GM23248 (cell line): ENCODE results near the gene CCDC124. TPM values are rescaled to one million over a fixed set of nuclear protein-coding genes. Genes with fewer than 3 reads are reported as not detected.
"Not testable (repeated sequence)": the region's sequence is repeated elsewhere in the genome, so short reads cannot be mapped to it uniquely, and the experiment has no call there.

Experiments used
- DNase-seq: peaks from one replicate; pipeline ENCODE4 v3.0.0-alpha.2; 2015
- H2AFZ ChIP-seq: fragments of 200-600 bp; sonication (generic); 2 replicates; pipeline ENCODE4 v1.6.1; 2016; ENCODE audit warnings: antibody characterized with exemption
- H3F3A ChIP-seq: fragments of 200-600 bp; sonication (generic); 2 replicates; pipeline ENCODE4 v1.6.1; 2016; ENCODE audit warnings: mild to moderate bottlenecking, antibody characterized with exemption, mixed run types; ENCODE audit not compliant: insufficient read depth
- H3K27ac ChIP-seq: fragments of 200-600 bp; sonication (generic); 2 replicates; pipeline ENCODE4 v1.5.1; 2016; ENCODE audit warnings: mild to moderate bottlenecking
- H3K27me3 ChIP-seq: fragments of 200-600 bp; sonication (generic); replicated peaks from 2 replicates; pipeline ENCODE4 v1.6.1; 2016; ENCODE audit warnings: mild to moderate bottlenecking; ENCODE audit not compliant: insufficient read depth
- H3K36me3 ChIP-seq: fragments of 200-600 bp; sonication (generic); 2 replicates; pipeline ENCODE4 v1.6.1; 2016; ENCODE audit warnings: low read depth, mild to moderate bottlenecking
- H3K4me1 ChIP-seq: fragments of 200-600 bp; sonication (generic); 2 replicates; pipeline ENCODE4 v1.6.1; 2016; ENCODE audit warnings: mild to moderate bottlenecking; ENCODE audit not compliant: insufficient read depth
- H3K4me2 ChIP-seq: fragments of 200-600 bp; sonication (generic); one replicate; pipeline ENCODE4 v1.6.1; 2016; ENCODE audit warnings: mild to moderate bottlenecking; ENCODE audit not compliant: unreplicated experiment
- H3K4me3 ChIP-seq: fragments of 200-600 bp; sonication (generic); 2 replicates; pipeline ENCODE4 v1.5.1; 2016; ENCODE audit warnings: mild to moderate bottlenecking
- H3K79me2 ChIP-seq: fragments of 200-600 bp; sonication (generic); 2 replicates; pipeline ENCODE4 v1.6.1; 2016; ENCODE audit warnings: mild to moderate bottlenecking; ENCODE audit not compliant: insufficient read depth
- H3K9ac ChIP-seq: fragments of 200-600 bp; sonication (generic); 2 replicates; pipeline ENCODE4 v1.6.1; 2016; ENCODE audit warnings: mild to moderate bottlenecking
- H3K9me2 ChIP-seq: fragments of 200-600 bp; sonication (generic); 2 replicates; pipeline ENCODE4 v1.6.1; 2016; ENCODE audit warnings: mixed run types, mild to moderate bottlenecking, moderate library complexity; ENCODE audit not compliant: insufficient read depth
- H3K9me3 ChIP-seq: fragments of 200-600 bp; sonication (generic); one replicate; pipeline ENCODE4 v1.6.1; 2017; ENCODE audit warnings: low read depth
- H4K20me1 ChIP-seq: fragments of 200-600 bp; sonication (generic); 2 replicates; pipeline ENCODE4 v1.6.0; 2016; ENCODE audit not compliant: insufficient read depth
- EZH2 ChIP-seq: fragments of 200-600 bp; sonication (generic); IDR thresholded peaks from 2 replicates; pipeline ENCODE4 v1.6.1; 2018; ENCODE audit warnings: antibody characterized with exemption, mild to moderate bottlenecking; ENCODE audit not compliant: insufficient read depth, poor library complexity, severe bottlenecking
- EZH2phosphoT487 ChIP-seq: fragments of 200-600 bp; sonication (generic); IDR thresholded peaks from 2 replicates; pipeline ENCODE4 v1.6.1; 2018; ENCODE audit warnings: antibody characterized with exemption, moderate library complexity, mild to moderate bottlenecking, low read depth; ENCODE audit not compliant: insufficient read depth
- WGBS, 2 experiments: methylation state at CpG; one replicate each; pipeline ENCODE4 v1.1.6; 2015 to 2017; ENCODE audit warnings: low lambda C conversion rate in 2 of 2, low coverage in 1 of 2; ENCODE audit errors: missing lambda C conversion rate in 2 of 2; 5-methylcytosine and 5-hydroxymethylcytosine counted together
- in situ Hi-C: fragments of 300-500 bp; cut with MboI; formaldehyde crosslinking; loops from 2 replicates; pipeline ENCODE4 v1.15.0; 2020
- polyA plus RNA-seq: library from polyadenylated mRNA; unstranded; fragments of >200 nt; fragmentation: Nextera tagmentation; extraction: Ambion mirVana; gene quantifications from 2 replicates; pipeline ENCODE4 v1.2.1, GENCODE V29; 2016
- total RNA-seq: library from RNA; depleted of rRNA; stranded (reverse); fragments of >200 nt; shearing (Covaris generic); gene quantifications from 2 replicates; pipeline ENCODE4 v1.2.3, GENCODE V29; 2014

CCDC124 gene
- total and polyA plus RNA-seq, 2 experiments from 2014 or later: 29.6 to 125 TPM

DNA sequence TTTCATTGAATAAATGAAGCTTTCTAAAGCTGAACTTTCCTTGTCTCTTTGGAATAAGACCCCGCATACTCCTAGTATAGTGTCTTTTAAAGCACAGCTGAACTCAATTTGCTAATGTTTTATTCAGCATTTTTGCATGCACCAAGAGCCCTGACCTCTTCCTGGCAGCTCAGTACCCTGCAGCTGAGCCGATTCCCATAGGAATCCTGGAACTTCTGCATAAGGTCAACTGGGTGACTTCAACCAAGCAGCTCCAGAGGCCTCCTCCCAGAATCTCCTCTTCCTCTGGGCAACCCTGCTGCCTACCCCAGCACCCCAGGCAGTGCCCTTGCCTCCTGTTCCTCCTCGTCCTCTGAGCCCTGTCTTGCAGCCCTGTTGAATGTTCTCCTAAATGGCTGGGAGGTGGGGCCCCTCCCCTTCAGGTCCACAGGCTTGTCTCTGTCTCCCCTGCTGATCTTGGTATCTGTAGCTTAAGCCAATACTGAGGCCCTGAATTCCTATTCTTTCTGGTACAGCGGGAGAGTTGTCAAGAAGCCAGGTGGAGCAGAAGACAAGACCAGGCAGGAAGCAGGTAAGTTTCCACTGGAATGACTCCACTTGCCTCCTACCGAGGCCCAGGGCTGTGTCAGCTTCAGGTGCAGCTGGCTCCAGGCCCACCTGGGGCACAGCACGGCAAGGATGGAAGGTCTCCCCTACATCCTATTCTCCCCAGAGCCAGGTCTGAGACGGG, 23.6 kb upstream of the CCDC124 start:
- Histone ChIP-seq H3K9me2 (no peaks in the 10 kb centered on the region), H3F3A (0 out of 2 replicates have a peak, but pooled peaks cover 3% of the 10 kb centered on the region), H3K4me2 (no peak overlapping the region), H3K79me2 (no peaks in the 10 kb centered on the region), H3K9ac (no peak overlapping the region), H3K4me1 (no peaks in the 10 kb centered on the region), H4K20me1 (no peaks in the 10 kb centered on the region), H3K27me3 (no peaks in the 10 kb centered on the region), H2AFZ (no peak overlapping the region), H3K27ac (no peak overlapping the region), H3K9me3 (no peaks in the 10 kb centered on the region), H3K36me3 (no peaks in the 10 kb centered on the region), H3K4me3 (no peak overlapping the region)
- in situ Hi-C loops: no loop called here
- DNase-seq: no peak
- TF ChIP-seq EZH2: no peak
- no peak for TF ChIP-seq EZH2phosphoT487
- WGBS, 2 experiments: 25 to 31% methylated on average over 7 of the region's 7 CpGs

DNA sequence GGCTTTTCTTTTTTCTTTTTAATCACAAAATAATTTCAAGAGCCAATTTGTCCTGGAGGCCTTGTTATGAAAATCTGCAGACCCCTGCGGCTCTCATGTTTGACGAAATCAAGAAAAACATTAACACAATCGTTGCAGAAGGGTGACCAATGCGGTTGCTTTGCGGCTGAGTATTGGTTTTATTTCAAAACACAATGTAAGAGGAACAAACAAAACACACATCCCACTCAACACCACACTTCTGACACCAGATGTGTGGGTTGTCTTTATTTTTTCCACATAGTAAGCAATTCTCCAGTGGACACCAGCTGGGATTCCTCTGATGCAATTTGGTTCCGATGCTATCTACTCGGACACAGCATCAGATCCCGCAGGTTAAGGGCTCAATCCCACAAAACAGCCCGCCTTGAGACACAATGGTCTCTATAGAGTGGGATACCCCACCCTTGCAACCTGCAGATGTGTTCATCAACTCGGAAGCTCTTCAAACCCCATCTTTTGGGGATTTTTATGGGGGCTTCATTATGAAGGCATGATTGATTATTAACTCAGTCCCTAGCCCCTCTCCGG, 21.9 kb upstream of the CCDC124 start:
- H2AFZ ChIP-seq: no peak overlapping the region
- no peaks in the 10 kb centered on the region for H3K4me1 ChIP-seq
- H4K20me1 ChIP-seq: no peaks in the 10 kb centered on the region
- in situ Hi-C loops: no loop called here
- no peaks in the 10 kb centered on the region for H3K9me3 ChIP-seq
- H3K27ac ChIP-seq: no peak overlapping the region
- no peak overlapping the region for H3K9ac ChIP-seq
- no peaks in the 10 kb centered on the region for H3K79me2 ChIP-seq
- no peaks in the 10 kb centered on the region for H3F3A ChIP-seq
- no peak overlapping the region for H3K4me2 ChIP-seq
- H3K9me2 ChIP-seq: no peaks in the 10 kb centered on the region
- TF ChIP-seq EZH2: no peak
- TF ChIP-seq EZH2phosphoT487: no peak
- DNase-seq: no peak
- H3K36me3 ChIP-seq: no peaks in the 10 kb centered on the region
- no peak overlapping the region for H3K4me3 ChIP-seq
- WGBS, 2 experiments: 47 to 48% methylated on average over 11 of the region's 11 CpGs
- no peaks in the 10 kb centered on the region for H3K27me3 ChIP-seq

DNA sequence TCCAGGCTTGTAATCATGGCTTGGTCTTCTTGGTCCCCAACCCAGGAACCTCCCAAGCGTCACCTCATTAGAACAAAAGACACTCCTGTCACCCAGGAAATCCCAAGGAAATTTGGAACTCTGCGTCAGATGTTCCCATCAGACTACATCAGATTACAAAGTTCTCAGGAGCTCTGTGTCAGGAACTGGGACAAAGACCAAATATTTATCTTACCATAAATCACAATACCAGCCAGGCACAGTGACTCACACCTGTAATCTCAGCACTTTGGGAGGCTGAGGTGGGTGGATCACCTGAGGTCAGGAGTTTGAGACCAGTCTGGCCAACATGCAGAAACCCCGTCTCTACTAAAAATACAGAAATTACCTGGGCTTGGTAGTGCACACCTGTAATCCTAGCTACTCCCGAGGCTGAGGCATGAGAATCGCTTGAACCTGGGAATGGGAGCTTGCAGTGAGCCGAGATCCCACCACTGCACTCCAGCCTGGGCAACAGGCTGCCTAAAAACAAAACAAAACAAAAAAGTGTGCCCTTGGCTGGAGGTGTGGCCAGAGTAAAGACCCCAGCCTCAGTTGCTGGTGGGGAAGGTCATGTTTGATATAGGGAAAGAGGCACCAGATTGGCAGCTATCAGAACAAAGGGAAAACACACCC, 16.7 kb upstream of the CCDC124 start:
- TF ChIP-seq EZH2: no peak
- no peak for TF ChIP-seq EZH2phosphoT487
- in situ Hi-C loops: no loop called here
- H3K79me2 ChIP-seq: no peaks in the 10 kb centered on the region
- H3K27ac ChIP-seq: no peak overlapping the region
- H3K4me1 ChIP-seq: no peaks in the 10 kb centered on the region
- no peak overlapping the region for H3K9ac ChIP-seq
- no peaks in the 10 kb centered on the region for H3K36me3 ChIP-seq
- H3K4me3 ChIP-seq: no peak overlapping the region
- DNase-seq: no peak
- H4K20me1 ChIP-seq: no peaks in the 10 kb centered on the region
- H3K9me3 ChIP-seq: no peaks in the 10 kb centered on the region
- 46 to 49% methylated on average over 6 of the region's 6 CpGs for WGBS, 2 experiments
- no peak overlapping the region for H3K4me2 ChIP-seq
- H3K27me3 ChIP-seq: 0 out of 2 replicates have a peak, but pooled peaks cover 11% of the 10 kb centered on the region
- no peak overlapping the region for H2AFZ ChIP-seq
- no peaks in the 10 kb centered on the region for H3K9me2 ChIP-seq
- H3F3A ChIP-seq: no peaks in the 10 kb centered on the region

DNA sequence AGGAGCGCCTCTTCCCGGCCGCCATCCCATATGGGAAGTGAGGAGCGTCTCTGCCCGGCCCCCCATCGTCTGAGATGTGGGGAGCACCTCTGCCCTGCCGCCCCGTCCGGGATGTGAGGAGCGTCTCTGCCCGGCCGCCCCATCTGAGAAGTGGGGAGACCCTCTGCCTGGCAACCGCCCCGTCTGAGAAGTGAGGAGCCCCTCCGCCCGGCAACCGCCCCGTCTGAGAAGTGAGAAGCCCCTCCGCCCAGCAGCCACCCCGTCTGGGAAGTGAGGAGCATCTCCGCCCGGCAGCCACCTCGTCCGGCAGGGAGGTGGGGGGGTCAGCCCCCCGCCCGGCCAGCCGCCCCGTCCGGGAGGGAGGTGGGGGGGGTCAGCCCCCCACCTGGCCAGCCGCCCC, 14.7 kb upstream of the CCDC124 start:
- WGBS, 2 experiments: 81 to 86% methylated on average over 5 to 29 of the region's 30 CpGs
- H2AFZ ChIP-seq, DNase-seq, H3K36me3 ChIP-seq, H3K27ac ChIP-seq, H3K9me3 ChIP-seq, H3F3A ChIP-seq, H3K9me2 ChIP-seq, H3K9ac ChIP-seq, H3K4me2 ChIP-seq, H3K79me2 ChIP-seq, in situ Hi-C loops, H4K20me1 ChIP-seq, H3K4me1 ChIP-seq, H3K4me3 ChIP-seq: not testable (repeated sequence)
- 0 out of 2 replicates have a peak, but pooled peaks cover 11% of the 10 kb centered on the region for H3K27me3 ChIP-seq

DNA sequence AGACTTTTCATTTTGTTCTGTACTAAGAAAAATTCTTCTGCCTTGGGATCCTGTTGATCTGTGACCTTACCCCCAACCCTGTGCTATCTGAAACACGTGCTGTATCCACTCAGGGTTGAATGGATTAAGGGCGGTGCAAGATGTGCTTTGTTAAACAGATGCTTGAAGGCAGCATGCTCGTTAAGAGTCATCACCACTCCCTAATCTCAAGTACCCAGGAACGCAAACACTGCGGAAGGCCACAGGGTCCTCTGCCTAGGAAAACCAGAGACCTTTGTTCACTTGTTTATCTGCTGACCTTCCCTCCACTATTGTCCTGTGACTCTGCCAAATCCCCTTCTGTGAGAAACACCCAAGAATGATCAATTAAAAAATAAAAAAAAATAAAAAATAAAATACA, 13.7 kb upstream of the CCDC124 start:
- H3K4me2 ChIP-seq, H3F3A ChIP-seq, DNase-seq, in situ Hi-C loops, H3K9me3 ChIP-seq, H3K4me1 ChIP-seq, H3K27ac ChIP-seq, H3K79me2 ChIP-seq, H2AFZ ChIP-seq, H3K36me3 ChIP-seq, H3K9ac ChIP-seq, H3K9me2 ChIP-seq, H3K4me3 ChIP-seq, H4K20me1 ChIP-seq: not testable (repeated sequence)
- WGBS, 2 experiments: 44 to 50% methylated on average over 5 of the region's 5 CpGs
- 0 out of 2 replicates have a peak, but pooled peaks cover 11% of the 10 kb centered on the region for H3K27me3 ChIP-seq
